Ammon's horn (tissue), 1 donor: ENCODE data around the gene TRMT2A.

ENCODE experiments used
- DNase-seq: peaks from one replicate; pipeline ENCODE4 v3.0.0-alpha.2; 2016; ENCODE audit warnings: low spot score

Gene TRMT2A

GRCh38 chr22:20132686-20133246 lies 15.7 kb upstream of the TRMT2A start:
- DNase-seq: no peak

- DNase-seq: peak; percentile 44
Observed at GRCh38 chr22:20131859-20132685, 15.0 kb upstream of the TRMT2A start.

- DNase-seq: no peak
Observed at GRCh38 chr22:20131597-20131858, 14.5 kb upstream of the TRMT2A start, which contains the start of gene ZDHHC8. Gene ZDHHC8 (plus strand): TSS chr22:20131804. CDS start chr22:20131948, 144 bp downstream.

GRCh38 chr22:20130731-20131596 lies 13.9 kb upstream of the TRMT2A start:
- DNase-seq: peak; percentile 84

GRCh38 chr22:20130319-20130718 lies 13.3 kb upstream of the TRMT2A start:
- no peak for DNase-seq

- no peak for DNase-seq
Observed at GRCh38 chr22:20129747-20130014, 12.7 kb upstream of the TRMT2A start.

GRCh38 chr22:20128902-20129746 lies 12.1 kb upstream of the TRMT2A start:
- DNase-seq: peak; percentile 74

- no peak for DNase-seq
Observed at GRCh38 chr22:20128619-20128901, 11.5 kb upstream of the TRMT2A start.

- no peak for DNase-seq
Observed at GRCh38 chr22:20127869-20128618, 11.0 kb upstream of the TRMT2A start.

GRCh38 chr22:20127318-20127868 lies 10.4 kb upstream of the TRMT2A start:
- no peak for DNase-seq

GRCh38 chr22:20126284-20127029 lies 9.4 kb upstream of the TRMT2A start:
- DNase-seq: no peak

GRCh38 chr22:20125201-20126174 lies 8.5 kb upstream of the TRMT2A start:
- no peak for DNase-seq

- no peak for DNase-seq
Observed at GRCh38 chr22:20124083-20124787, 7.2 kb upstream of the TRMT2A start.

GRCh38 chr22:20123366-20124082 lies 6.5 kb upstream of the TRMT2A start:
- DNase-seq: no peak

- DNase-seq: no peak
Observed at GRCh38 chr22:20121856-20122415, 4.9 kb upstream of the TRMT2A start.

- no peak for DNase-seq
Observed at GRCh38 chr22:20118300-20119020, 1.4 kb upstream of the TRMT2A start.

GRCh38 chr22:20117633-20118299 lies 740 bp upstream of the TRMT2A start:
- no peak for DNase-seq
